ENCODE measurements around the gene NXN. TPM values are rescaled to one million over a fixed set of nuclear protein-coding genes. Genes with fewer than 3 reads are reported as not detected.
A peak's percentile ranks its signal among the peaks of the same experiment; 100 is the strongest.
"Not testable (repeated sequence)": the region's sequence is repeated elsewhere in the genome, so short reads cannot be mapped to it uniquely, and the experiment has no call there.

Gene NXN
- total RNA-seq, 1 experiment from 2014 or later: not detected

DNA sequence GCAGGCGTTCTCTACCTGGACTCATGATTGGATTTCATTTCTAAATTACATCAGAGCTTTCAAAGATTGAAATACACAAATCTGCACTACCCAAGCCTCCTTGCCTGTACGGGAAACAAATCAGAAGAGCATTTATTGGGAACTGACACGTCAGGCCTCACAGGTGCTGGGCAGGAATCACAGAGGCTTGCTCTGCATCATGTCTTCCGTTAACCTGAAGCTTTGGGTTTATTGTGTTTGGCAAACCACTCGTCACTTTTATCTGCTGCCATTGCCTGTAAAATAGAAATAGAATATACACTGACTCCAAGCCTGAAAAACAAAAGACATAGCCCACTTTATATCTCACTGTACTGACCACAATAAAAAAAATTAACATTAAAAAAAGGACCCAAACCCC lies 219.6 kb downstream of the NXN start:
- Histone ChIP-seq H3K4me1 (ENCODE audit: low read length) (no peaks in the 10 kb centered on the region), H3K9me3 (ENCODE audit: low read length) (no peaks in the 10 kb centered on the region), H3K4me3 (ENCODE audit: low read length) (no peak overlapping the region), H2AFZ (ENCODE audit: low read length) (no peak overlapping the region), H3K4me2 (ENCODE audit: low read depth, low read length, poor library complexity, severe bottlenecking) (no peak overlapping the region), H3K36me3 (ENCODE audit: insufficient read depth, low read length) (peaks cover 33% of the 10 kb centered on the region; the same call in 1 of the 2 replicates), H3K9me2 (replicated peaks; ENCODE audit: insufficient read depth, low read length) (no peaks in the 10 kb centered on the region), H3K9ac (ENCODE audit: low read length) (no peak overlapping the region), H3K27ac (ENCODE audit: low read length) (no peak overlapping the region), H3K27me3 (ENCODE audit: low read length) (no peaks in the 10 kb centered on the region), H4K20me1 (ENCODE audit: insufficient read depth, low read depth, low read length) (no peaks in the 10 kb centered on the region), H3K79me2 (ENCODE audit: low read length) (no peaks in the 10 kb centered on the region)
- DNase-seq: no peak

DNA sequence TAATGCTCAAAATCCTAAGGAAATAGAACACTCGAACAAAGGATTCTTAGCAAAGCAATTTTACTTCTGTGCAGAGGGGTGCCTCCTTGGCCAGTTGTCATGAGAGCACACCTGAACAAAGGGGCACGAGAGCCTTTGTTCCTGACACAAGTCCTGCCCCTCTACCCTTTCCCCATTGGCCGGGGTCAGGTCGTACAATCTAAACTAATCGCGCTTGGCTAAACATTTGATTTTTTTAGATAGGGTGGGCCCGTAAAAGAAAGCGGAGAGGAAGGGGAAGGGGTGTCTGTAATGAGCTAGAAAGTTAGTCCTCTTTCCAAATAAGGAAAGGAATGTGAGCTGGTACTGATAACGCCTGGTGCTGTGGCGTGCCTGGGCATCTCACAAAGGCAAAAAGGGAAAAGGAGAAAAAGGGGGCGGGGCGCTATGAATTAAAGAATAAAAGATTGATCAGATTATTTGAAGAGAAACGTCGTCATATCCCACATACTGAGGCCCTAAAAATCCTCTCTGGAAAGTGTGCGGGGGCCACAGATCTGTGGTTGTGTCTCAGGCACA lies 223.5 kb downstream of the NXN start:
- not testable (repeated sequence) for H3K27me3 ChIP-seq (ENCODE audit: low read length); H3K79me2 ChIP-seq (ENCODE audit: low read length); H3K9me3 ChIP-seq (ENCODE audit: low read length); H3K4me3 ChIP-seq (ENCODE audit: low read length); DNase-seq; H3K4me2 ChIP-seq (ENCODE audit: low read depth, low read length, poor library complexity, severe bottlenecking); H2AFZ ChIP-seq (ENCODE audit: low read length); H3K9me2 ChIP-seq (replicated peaks; ENCODE audit: insufficient read depth, low read length); H3K27ac ChIP-seq (ENCODE audit: low read length); H4K20me1 ChIP-seq (ENCODE audit: insufficient read depth, low read depth, low read length); H3K9ac ChIP-seq (ENCODE audit: low read length)
- H3K36me3 ChIP-seq (ENCODE audit: insufficient read depth, low read length): peaks cover 17% of the 10 kb centered on the region; the same call in 1 of the 2 replicates
- peaks cover 10% of the 10 kb centered on the region for H3K4me1 ChIP-seq (ENCODE audit: low read length)

DNA sequence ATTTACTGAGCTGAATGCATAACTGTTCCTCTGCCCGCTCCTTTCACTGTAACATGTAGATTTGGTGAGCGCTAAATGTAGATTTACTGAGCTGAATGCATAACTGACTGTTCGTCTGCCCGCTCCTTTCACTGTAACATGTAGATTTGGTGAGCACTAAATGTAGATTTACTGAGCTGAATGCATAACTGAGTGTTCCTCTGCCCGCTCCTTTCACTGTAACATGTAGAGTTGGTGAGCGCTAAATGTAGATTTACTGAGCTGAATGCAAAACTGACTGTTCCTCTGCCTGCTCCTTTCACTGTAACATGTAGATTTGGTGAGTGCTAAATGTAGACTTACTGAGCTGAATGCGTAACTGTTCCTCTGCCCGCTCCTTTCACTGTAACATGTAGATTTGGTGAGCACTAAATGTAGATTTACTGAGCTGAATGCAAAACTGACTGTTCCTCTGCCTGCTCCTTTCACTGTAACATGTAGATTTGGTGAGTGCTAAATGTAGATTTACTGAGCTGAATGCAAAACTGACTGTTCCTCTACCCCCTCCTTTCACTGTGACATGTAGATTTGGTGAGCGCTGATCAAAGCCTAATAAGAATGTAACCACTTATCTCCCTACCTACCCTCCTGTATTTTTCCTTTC lies 224.1 kb downstream of the NXN start:
- not testable (repeated sequence) for H3K9me2 ChIP-seq (replicated peaks; ENCODE audit: insufficient read depth, low read length)
- peaks cover 24% of the 10 kb centered on the region for H3K36me3 ChIP-seq (ENCODE audit: insufficient read depth, low read length)

DNA sequence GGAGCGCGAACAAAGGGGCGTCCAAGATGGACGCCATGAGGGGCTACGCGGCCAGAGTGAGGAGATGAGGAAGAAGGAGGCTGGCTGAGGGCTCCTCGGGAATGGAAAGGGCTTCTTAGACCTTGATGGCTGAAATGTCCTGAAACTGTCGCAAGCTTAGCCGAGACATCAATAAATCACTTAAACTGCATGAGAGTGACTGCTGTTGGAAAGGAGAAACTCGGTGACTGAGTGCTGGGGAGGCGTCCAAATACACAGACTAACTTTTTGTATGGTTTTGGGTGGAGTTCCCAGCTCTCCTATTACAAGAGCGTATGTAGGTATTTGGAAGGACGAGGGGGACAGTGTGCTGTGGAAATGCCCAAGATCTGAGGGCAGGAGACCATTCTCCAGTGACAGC lies 226.2 kb downstream of the NXN start:
- peaks cover 15% of the 10 kb centered on the region for H3K9me3 ChIP-seq (ENCODE audit: low read length)
- no peak for DNase-seq
- H3K9me2 ChIP-seq (replicated peaks; ENCODE audit: insufficient read depth, low read length): no peaks in the 10 kb centered on the region
- H3K79me2 ChIP-seq (ENCODE audit: low read length): peaks cover 30% of the 10 kb centered on the region
- H2AFZ ChIP-seq (ENCODE audit: low read length): no peak overlapping the region
- no peak overlapping the region for H3K4me3 ChIP-seq (ENCODE audit: low read length)
- H3K27ac ChIP-seq (ENCODE audit: low read length): no peak overlapping the region
- peaks cover 29% of the 10 kb centered on the region for H3K36me3 ChIP-seq (ENCODE audit: insufficient read depth, low read length)
- H4K20me1 ChIP-seq (ENCODE audit: insufficient read depth, low read depth, low read length): no peaks in the 10 kb centered on the region
- H3K4me1 ChIP-seq (ENCODE audit: low read length): peaks cover 18% of the 10 kb centered on the region
- H3K27me3 ChIP-seq (ENCODE audit: low read length): no peaks in the 10 kb centered on the region
- H3K4me2 ChIP-seq (ENCODE audit: low read depth, low read length, poor library complexity, severe bottlenecking): no peak overlapping the region
- H3K9ac ChIP-seq (ENCODE audit: low read length): no peak overlapping the region

More for the DNA sequence above, 224.1 kb downstream of the NXN start:
- H3K4me1 ChIP-seq (ENCODE audit: low read length): peaks cover 17% of the 10 kb centered on the region
- H2AFZ ChIP-seq (ENCODE audit: low read length); DNase-seq; H3K4me2 ChIP-seq (ENCODE audit: low read depth, low read length, poor library complexity, severe bottlenecking); H3K27me3 ChIP-seq (ENCODE audit: low read length); H4K20me1 ChIP-seq (ENCODE audit: insufficient read depth, low read depth, low read length); H3K27ac ChIP-seq (ENCODE audit: low read length); H3K9ac ChIP-seq (ENCODE audit: low read length); H3K4me3 ChIP-seq (ENCODE audit: low read length); H3K9me3 ChIP-seq (ENCODE audit: low read length): not testable (repeated sequence)
- peaks cover 15% of the 10 kb centered on the region for H3K79me2 ChIP-seq (ENCODE audit: low read length)

DNA sequence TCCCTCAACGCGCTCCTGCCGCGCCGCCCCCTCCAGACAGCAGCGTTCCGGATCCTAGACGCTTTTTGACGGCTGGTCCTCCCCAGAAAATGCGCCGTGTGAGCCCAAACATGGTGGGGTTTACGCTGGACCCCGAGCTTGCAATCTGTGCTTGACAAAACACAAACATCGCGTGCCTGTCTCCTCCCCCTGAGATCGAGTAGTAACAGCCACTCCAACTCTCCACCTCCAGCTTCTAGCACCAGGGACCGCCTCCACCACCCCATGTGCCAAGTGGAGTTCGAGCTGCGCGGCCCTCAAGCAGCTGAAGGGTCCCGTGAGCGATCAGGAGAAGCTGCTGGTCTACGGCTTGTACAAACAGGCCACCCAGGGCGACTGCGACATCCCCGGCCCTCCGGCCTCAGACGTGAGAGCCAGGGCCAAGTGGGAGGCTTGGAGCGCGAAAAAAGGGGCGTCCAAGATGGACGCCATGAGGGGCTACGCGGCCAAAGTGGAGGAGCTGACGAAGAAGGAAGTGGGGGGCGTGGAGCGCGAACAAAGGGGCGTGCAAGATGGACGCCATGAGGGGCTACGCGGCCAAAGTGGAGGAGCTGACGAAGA lies 226.9 kb downstream of the NXN start:
- H2AFZ ChIP-seq (ENCODE audit: low read length): peak overlapping the region; percentile 67; the same call in 1 of the 2 replicates
- peaks cover 36% of the 10 kb centered on the region for H3K36me3 ChIP-seq (ENCODE audit: insufficient read depth, low read length)
- H4K20me1 ChIP-seq (ENCODE audit: insufficient read depth, low read depth, low read length): no peaks in the 10 kb centered on the region
- no peaks in the 10 kb centered on the region for H3K27me3 ChIP-seq (ENCODE audit: low read length)
- H3K79me2 ChIP-seq (ENCODE audit: low read length): peaks cover 37% of the 10 kb centered on the region
- H3K4me2 ChIP-seq (ENCODE audit: low read depth, low read length, poor library complexity, severe bottlenecking): peak overlapping the region; percentile 95
- peaks cover 18% of the 10 kb centered on the region for H3K4me1 ChIP-seq (ENCODE audit: low read length)
- no peak for DNase-seq
- H3K9me3 ChIP-seq (ENCODE audit: low read length): peaks cover 15% of the 10 kb centered on the region
- no peaks in the 10 kb centered on the region for H3K9me2 ChIP-seq (replicated peaks; ENCODE audit: insufficient read depth, low read length)
- H3K27ac ChIP-seq (ENCODE audit: low read length): no peak overlapping the region
- peak overlapping the region; percentile 97 for H3K9ac ChIP-seq (ENCODE audit: low read length)
- peak overlapping the region; percentile 89 for H3K4me3 ChIP-seq (ENCODE audit: low read length)

DNA sequence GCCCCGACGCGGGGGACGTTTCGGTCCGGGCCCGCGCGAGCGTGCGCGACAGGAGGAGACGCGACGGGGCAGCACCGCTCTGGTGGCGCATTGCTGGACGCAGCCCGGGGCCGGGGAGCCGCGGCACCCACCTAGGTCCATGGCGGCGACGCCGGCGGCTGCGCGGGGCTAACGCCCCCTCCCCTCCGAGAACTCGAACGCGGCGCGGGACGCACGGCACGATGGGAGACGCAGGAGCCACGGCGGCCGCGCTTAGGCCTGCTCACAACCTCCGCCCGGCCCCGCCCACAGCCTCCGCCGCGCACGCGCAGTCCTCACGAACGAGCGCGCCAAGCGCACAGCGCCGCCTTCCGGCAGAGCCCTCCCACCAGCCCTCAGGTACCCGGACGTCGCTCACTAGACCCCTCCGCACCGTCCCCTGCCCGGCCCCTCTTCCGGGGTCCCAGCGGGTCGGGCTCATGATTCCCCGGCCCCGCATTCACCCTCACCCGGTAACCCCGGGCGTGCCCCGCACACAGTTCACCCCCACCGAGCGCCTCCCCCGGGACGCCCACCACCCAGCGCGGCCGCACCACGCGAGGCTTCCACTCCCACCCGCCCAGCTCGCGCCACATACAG lies 227.5 kb downstream of the NXN start, which contains the start of gene GEMIN4:
TSS of gene GEMIN4 (minus strand) at position 263 of the 618 bp plus-strand sequence. CDS start at position 141, 122 bp downstream.
- peak; percentile 97 for DNase-seq
- H3K4me3 ChIP-seq (ENCODE audit: low read length): peak within 1 kb of the TSS; percentile 89

DNA sequence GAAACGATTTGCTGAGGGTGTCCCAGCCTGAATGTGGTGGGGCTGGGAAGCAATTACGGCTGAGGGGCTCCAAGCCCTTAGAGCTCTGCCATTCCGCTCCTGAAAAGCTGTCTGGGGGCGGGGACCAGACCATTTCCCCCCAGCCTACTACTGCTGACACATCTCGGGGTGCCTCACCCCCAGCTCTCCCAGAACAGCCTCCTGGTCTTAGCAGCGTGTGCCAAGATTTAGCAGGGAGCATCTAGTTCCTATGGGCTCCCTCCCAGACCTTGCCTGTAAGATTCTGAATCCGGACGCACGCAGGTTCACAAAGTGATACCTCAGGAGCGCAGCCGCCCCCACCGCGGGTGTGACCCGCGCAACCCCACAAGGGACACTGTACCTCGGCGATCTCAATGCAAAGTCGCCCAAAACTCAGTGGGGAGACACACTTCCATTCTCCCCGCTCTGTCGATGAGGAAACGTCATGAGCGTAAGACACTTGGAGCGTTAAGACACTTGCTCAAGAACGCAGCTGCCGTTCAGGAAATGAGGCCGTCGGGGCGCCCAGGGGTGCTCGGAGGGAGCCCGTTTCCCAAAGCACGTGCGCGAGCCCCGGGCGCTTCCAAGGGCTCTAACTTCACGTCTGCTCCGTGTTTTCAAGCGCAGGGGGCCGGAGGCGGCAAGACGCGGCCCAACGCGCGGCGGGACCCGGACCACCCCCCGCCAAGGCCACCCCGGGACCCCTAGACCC lies 228.1 kb downstream of the NXN start:
- peak overlapping the region; percentile 97 for H3K9ac ChIP-seq (ENCODE audit: low read length)
- H2AFZ ChIP-seq (ENCODE audit: low read length): no peak overlapping the region; the same call in 1 of the 2 replicates
- H3K9me2 ChIP-seq (replicated peaks; ENCODE audit: insufficient read depth, low read length): no peaks in the 10 kb centered on the region
- H3K27ac ChIP-seq (ENCODE audit: low read length): peak overlapping the region; percentile 68
- no peaks in the 10 kb centered on the region for H3K27me3 ChIP-seq (ENCODE audit: low read length)
- peaks cover 50% of the 10 kb centered on the region for H3K79me2 ChIP-seq (ENCODE audit: low read length)
- DNase-seq: peak; percentile 86
- peak overlapping the region; percentile 89 for H3K4me3 ChIP-seq (ENCODE audit: low read length)
- H3K36me3 ChIP-seq (ENCODE audit: insufficient read depth, low read length): peaks cover 37% of the 10 kb centered on the region
- peak overlapping the region; percentile 95 for H3K4me2 ChIP-seq (ENCODE audit: low read depth, low read length, poor library complexity, severe bottlenecking)
- peaks cover 18% of the 10 kb centered on the region for H3K4me1 ChIP-seq (ENCODE audit: low read length)
- H3K9me3 ChIP-seq (ENCODE audit: low read length): peaks cover 15% of the 10 kb centered on the region
- 0 out of 2 replicates have a peak, but pooled peaks cover 2% of the 10 kb centered on the region for H4K20me1 ChIP-seq (ENCODE audit: insufficient read depth, low read depth, low read length)

More for the DNA sequence above, 227.5 kb downstream of the NXN start, which contains the start of gene GEMIN4:
- Histone ChIP-seq H3K27ac (ENCODE audit: low read length) (peak within 1 kb of the TSS; percentile 68), H3K4me1 (ENCODE audit: low read length) (peaks cover 18% of the 10 kb centered on the region), H3K9ac (ENCODE audit: low read length) (peak within 1 kb of the TSS; percentile 97), H3K4me2 (ENCODE audit: low read depth, low read length, poor library complexity, severe bottlenecking) (peak within 1 kb of the TSS; percentile 95), H3K27me3 (ENCODE audit: low read length) (no peaks in the 10 kb centered on the region), H3K79me2 (ENCODE audit: low read length) (peaks cover 43% of the 10 kb centered on the region), H4K20me1 (ENCODE audit: insufficient read depth, low read depth, low read length) (no peaks in the 10 kb centered on the region), H3K36me3 (ENCODE audit: insufficient read depth, low read length) (peaks cover 39% of the 10 kb centered on the region), H2AFZ (ENCODE audit: low read length) (peak within 1 kb of the TSS; percentile 67; the same call in 1 of the 2 replicates), H3K9me3 (ENCODE audit: low read length) (peaks cover 15% of the 10 kb centered on the region), H3K9me2 (replicated peaks; ENCODE audit: insufficient read depth, low read length) (no peaks in the 10 kb centered on the region)
